HepG2 (cell line): ENCODE results near the gene THSD4. TPM values are rescaled to one million over a fixed set of nuclear protein-coding genes. Genes with fewer than 3 reads are reported as not detected.
A peak's percentile ranks its signal among the peaks of the same experiment; 100 is the strongest.

Experiments
- ATAC-seq: fragments of 200-7000 bp; cut with Tn5 transposase; 3 replicates; pipeline ENCODE4 v1.9.1; 2020; ENCODE audit warnings: mild to moderate bottlenecking, moderate library complexity
- BruUV-seq: library from RNA; stranded (reverse); fragments of 400-500 nt; replicated peaks from 2 replicates; lab custom pipeline; 2021; lab: Mats Ljungman, UMichigan
- CTCF ChIA-PET: fragments of 300-600 bp; formaldehyde crosslinking; extraction: SDS; loops from one replicate; lab custom pipeline; 2021; ENCODE audit warnings: low total read pairs, inconsistent platforms, low intra/inter-chr PET ratio; lab: Yijun Ruan, JAX
- POLR2A ChIA-PET: fragments of 350-600 bp; sonication (Branson Sonifier 250); formaldehyde crosslinking; loops from one replicate; lab custom pipeline; 2020; ENCODE audit warnings: antibody characterized with exemption, inconsistent platforms; lab: Yijun Ruan, JAX
- DNase-seq: peaks from one replicate; pipeline ENCODE4 v3.0.0-alpha.2; 2015; ENCODE audit warnings: low spot score
- FAIRE-seq: peaks from 3 replicates; lab custom pipeline; 2011; peaks lifted over from hg19 to GRCh38; lab: Jason Lieb, UNC
- H2AFZ ChIP-seq: one replicate; pipeline ENCODE4 v1.6.1; 2011; ENCODE audit warnings: low read length, inconsistent platforms
- H3K27ac ChIP-seq: fragments of 300-600 bp; 3 replicates; pipeline ENCODE4 v1.8.0; 2011; ENCODE audit warnings: mixed run types, mild to moderate bottlenecking, mixed read lengths, low read length, inconsistent platforms; ENCODE audit not compliant: insufficient read depth; ENCODE audit errors: extremely low read length
- H3K27me3 ChIP-seq, 2 experiments: fragments of 200-600 bp in 1 of 2; 2 replicates in 1 of 2; 3 replicates in 1 of 2; pipeline versions ENCODE4 v1.6.0 to v1.8.0; 2011; ENCODE audit warnings: low read length in 2 of 2, mild to moderate bottlenecking in 2 of 2, moderate library complexity in 2 of 2, inconsistent platforms in 1 of 2; ENCODE audit not compliant: insufficient read depth in 2 of 2, control insufficient read depth in 1 of 2
- H3K36me3 ChIP-seq, 2 experiments: fragments of 200-600 bp in 1 of 2; replicated peaks in 1 of 2; 2 replicates in 1 of 2; 3 replicates in 1 of 2; pipeline versions ENCODE4 v1.5.1 to v1.8.0; 2011; ENCODE audit warnings: low read length in 2 of 2, inconsistent platforms in 1 of 2; ENCODE audit not compliant: insufficient read depth in 2 of 2, control insufficient read depth in 1 of 2
- H3K4me1 ChIP-seq: 2 replicates; pipeline ENCODE4 v1.5.1; 2012; ENCODE audit warnings: low read length, inconsistent platforms; ENCODE audit not compliant: insufficient read depth
- H3K4me2 ChIP-seq: 2 replicates; pipeline ENCODE4 v1.6.0; 2011; ENCODE audit warnings: low read depth, low read length, inconsistent platforms
- H3K4me3 ChIP-seq, 3 experiments: fragments of 200-600 bp in 1 of 3; sonication (generic), shearing (Covaris generic) in 1 of 3; replicated peaks in 1 of 3; 2 replicates each; pipeline ENCODE4 v1.5.1; 2011 to 2016; ENCODE audit warnings: low read length in 3 of 3, inconsistent platforms in 2 of 3, low read depth in 2 of 3, mild to moderate bottlenecking in 2 of 3, control low read depth in 1 of 3, mixed read lengths in 1 of 3; ENCODE audit not compliant: insufficient read depth in 1 of 3
- H3K79me2 ChIP-seq: one replicate; pipeline ENCODE4 v1.6.1; 2011; ENCODE audit warnings: low read length, inconsistent platforms; ENCODE audit not compliant: insufficient read depth
- H3K9ac ChIP-seq: 2 replicates; pipeline ENCODE4 v1.6.0; 2011; ENCODE audit warnings: mild to moderate bottlenecking, low read depth, low read length, inconsistent platforms; ENCODE audit not compliant: insufficient read depth
- H3K9me3 ChIP-seq: 2 replicates; pipeline ENCODE4 v1.5.1; 2012; ENCODE audit warnings: mild to moderate bottlenecking, low read length
- H4K20me1 ChIP-seq: 2 replicates; pipeline ENCODE4 v1.6.0; 2011; ENCODE audit warnings: inconsistent platforms, mild to moderate bottlenecking, low read length, moderate library complexity; ENCODE audit not compliant: insufficient read depth
- AFF4 ChIP-seq: sonication (generic); formaldehyde crosslinking; IDR thresholded peaks from 2 replicates; pipeline ENCODE4 v1.4.0; 2020; ENCODE audit warnings: missing genetic modification reagents
- MAFF ChIP-seq: IDR thresholded peaks from 2 replicates; pipeline ENCODE4 v1.6.1; 2011; ENCODE audit warnings: low read depth, low read length, improper control_type of control experiment
- MAFK ChIP-seq, 2 experiments: IDR thresholded peaks in 1 of 2; conservative IDR thresholded peaks in 1 of 2; 2 replicates each; pipeline ENCODE4 v1.6.1; 2011; ENCODE audit warnings: improper control_type of control experiment in 2 of 2, low read length in 2 of 2
- ZNF260 ChIP-seq: sonication (generic); formaldehyde crosslinking; IDR thresholded peaks from 2 replicates; pipeline ENCODE4 v1.4.0; 2020; ENCODE audit warnings: missing genetic modification reagents, low read depth, mild to moderate bottlenecking, borderline replicate concordance
- ZNF337 ChIP-seq: sonication (generic); formaldehyde crosslinking; IDR thresholded peaks from 2 replicates; pipeline ENCODE4 v1.5.1; 2020; ENCODE audit warnings: missing genetic modification reagents, low read depth, mild to moderate bottlenecking, borderline replicate concordance
- in situ Hi-C: cut with HindIII; loops from 2 replicates; pipeline ENCODE4 v1.10.0; 2017; ENCODE audit warnings: low pct_unique_long_range_greater_than_20kb; ENCODE audit not compliant: extremely low pct_ligation_motif_present
- intact Hi-C: fragments of 100-400 bp; cut with micrococcal nuclease; formaldehyde crosslinking; loops from one replicate; pipeline ENCODE4 v1.10.0; 2022; ENCODE audit not compliant: unreplicated experiment
- polyA plus RNA-seq, 8 experiments: library from polyadenylated mRNA; depleted of rRNA in 3 of 8; stranded (reverse) in 7 of 8; unstranded in 1 of 8; fragments of >200 nt; fragmentation: Illumina TruSeq in 4 of 8; extraction: Trizol in 4 of 8; gene quantifications; 2 replicates each; pipeline versions ENCODE4 v1.2.1 to v1.2.3, GENCODE V29; 2011 to 2016; ENCODE audit warnings: low read depth in 4 of 8, missing spikeins in 1 of 8, mixed read lengths in 1 of 8; ENCODE audit not compliant: insufficient read depth in 1 of 8
- total RNA-seq, 5 experiments: library from RNA; depleted of rRNA; stranded (reverse); fragments of >200 nt; fragmentation: Illumina TruSeq; extraction: Trizol; gene quantifications; 2 replicates each; pipeline ENCODE4 v1.2.3, GENCODE V29; 2016; ENCODE audit warnings: low read depth in 1 of 5

Gene THSD4
- total and polyA plus RNA-seq, 2 of the 13 experiments (the other 11 are each of a cell fraction or from before 2014, with no cell fraction given): 0.07 to 0.21 TPM

GRCh38 chr15:71515375-71516186 is 400.3 kb downstream of the THSD4 start (continued):
- TF ChIP-seq ZNF260 (CRISPR knock-in tag) (no peak), AFF4 (CRISPR knock-in tag) (no peak)

- no peaks in the 10 kb centered on the region; the same call in 1 of the 2 replicates for H4K20me1 ChIP-seq
- no peaks in the 10 kb centered on the region for H3K9me3 ChIP-seq
- no peak overlapping the region for H2AFZ ChIP-seq
- no peak overlapping the region for H3K27ac ChIP-seq
- FAIRE-seq (no peak), DNase-seq (no peak), ATAC-seq (no peak)
- H3K4me3 ChIP-seq: no peak overlapping the region
- ChIA-PET POLR2A (no interaction called here), CTCF (no interaction called here)
- in situ Hi-C loops (no loop called here), intact Hi-C loops (no loop called here)
- H3K79me2 ChIP-seq: no peaks in the 10 kb centered on the region
- H3K9ac ChIP-seq: no peak overlapping the region
- peaks cover 0 to 21% of the 10 kb centered on the region in 2 experiments; a peak in 3 of 5 replicates for H3K27me3 ChIP-seq
- no peak overlapping the region for H3K4me2 ChIP-seq
- peaks cover 4% of the 10 kb centered on the region for H3K4me1 ChIP-seq
- H3K36me3 ChIP-seq: no peaks in the 10 kb centered on the region
- no peak for TF ChIP-seq ZNF337 (CRISPR knock-in tag)
- TF ChIP-seq MAFF: peak; percentile 70
- TF ChIP-seq MAFK (conservative IDR thresholded peaks at IDR 0.05 in 1 of 2, IDR thresholded peaks at IDR 0.05 in 1 of 2; ENCODE audit: low read length in 2 of 2): peak; percentile 64 to 86
- BruUV-seq: no TSS peak
Observed at GRCh38 chr15:71517751-71518150, 402.5 kb downstream of the THSD4 start.
